CD4-positive, alpha-beta T cell (primary cell): ENCODE measurements around the gene CASP10. TPM values are rescaled to one million over a fixed set of nuclear protein-coding genes. Genes with fewer than 3 reads are reported as not detected.

Source experiments
- ATAC-seq: fragments of 200-7000 bp; cut with Tn5 transposase; one replicate; pipeline ENCODE4 v1.10.0; 2022; ENCODE audit warnings: mild to moderate bottlenecking; ENCODE audit not compliant: poor library complexity
- CTCF ChIA-PET: fragments of 350-600 bp; sonication (Branson Sonifier 250); formaldehyde crosslinking; loops from one replicate; lab custom pipeline; 2021; ENCODE audit warnings: antibody characterized with exemption, inconsistent platforms; lab: Charles Lee
- POLR2A ChIA-PET: fragments of 350-600 bp; sonication (Branson Sonifier 250); formaldehyde crosslinking; loops from one replicate; lab custom pipeline; 2021; ENCODE audit warnings: antibody characterized with exemption, inconsistent platforms; lab: Charles Lee
- DNase-seq, 14 experiments: peaks; one replicate each; pipeline ENCODE4 v3.0.0-alpha.2; 2013 to 2020; ENCODE audit warnings: mixed read lengths in 2 of 14
- H3K27ac ChIP-seq, 2 donors: one replicate each; pipeline versions ENCODE4 v1.5.1 to v1.7.0; 2013; ENCODE audit warnings: low read length in 2 of 2, low read depth in 1 of 2, mild to moderate bottlenecking in 1 of 2
- H3K27me3 ChIP-seq, 2 experiments: 1 replicate in 1 of 2; 2 replicates in 1 of 2; pipeline versions ENCODE4 v1.6.1 to v1.7.0; 2013; ENCODE audit warnings: low read length in 2 of 2, control low read depth in 1 of 2, mild to moderate bottlenecking in 1 of 2, moderate library complexity in 1 of 2; ENCODE audit not compliant: insufficient read depth in 2 of 2, control insufficient read depth in 1 of 2
- H3K36me3 ChIP-seq: one replicate; pipeline ENCODE4 v1.6.1; 2013; ENCODE audit warnings: low read length, control low read depth; ENCODE audit not compliant: insufficient read depth
- H3K4me1 ChIP-seq: one replicate; pipeline ENCODE4 v1.6.1; 2013; ENCODE audit warnings: low read length, control low read depth; ENCODE audit not compliant: insufficient read depth
- H3K4me3 ChIP-seq: one replicate; pipeline ENCODE4 v1.5.1; 2013; ENCODE audit warnings: mild to moderate bottlenecking, low read length, moderate library complexity
- H3K9me3 ChIP-seq, 2 experiments: 1 replicate in 1 of 2; 2 replicates in 1 of 2; pipeline versions ENCODE4 v1.6.1 to v1.7.0; 2013; ENCODE audit warnings: low read length in 2 of 2, mild to moderate bottlenecking in 2 of 2, control low read depth in 1 of 2, moderate library complexity in 1 of 2; ENCODE audit not compliant: control insufficient read depth in 1 of 2, insufficient read depth in 1 of 2
- H3K27ac Mint-ChIP-seq: one replicate; pipeline ENCODE4 v1.8.0; 2020; ENCODE audit warnings: mixed read lengths
- H3K27me3 Mint-ChIP-seq: one replicate; pipeline ENCODE4 v1.8.0; 2021; ENCODE audit warnings: mixed read lengths
- H3K36me3 Mint-ChIP-seq: one replicate; pipeline ENCODE4 v1.8.0; 2021; ENCODE audit warnings: low read depth, mixed read lengths
- H3K4me1 Mint-ChIP-seq: one replicate; pipeline ENCODE4 v1.8.0; 2021; ENCODE audit warnings: low read depth, mixed read lengths
- H3K4me3 Mint-ChIP-seq: one replicate; pipeline ENCODE4 v1.8.0; 2020; ENCODE audit warnings: mild to moderate bottlenecking, mixed read lengths
- H3K9me3 Mint-ChIP-seq: one replicate; pipeline ENCODE4 v1.8.0; 2020; ENCODE audit warnings: mixed read lengths
- CTCF ChIP-seq: fragments of 200-600 bp; IDR thresholded peaks from one replicate; pipeline ENCODE4 v1.8.0; 2022; ENCODE audit warnings: antibody characterized with exemption, mild to moderate bottlenecking
- intact Hi-C, 2 experiments: fragments of 100-400 bp; cut with DNase I in 1 of 2; cut with micrococcal nuclease in 1 of 2; formaldehyde crosslinking; loops; one replicate each; pipeline versions ENCODE4 v1.15.1 to v1.9.0; 2023 to 2025; cut with DNase I, micrococcal nuclease
- total RNA-seq, 174 experiments: library from RNA in 2 of 174; stranded (reverse) in 2 of 174; gene quantifications; one replicate each; pipeline ENCODE4 v1.2.3 and lab custom pipeline; 2021 to 2026

CASP10 gene
- total RNA-seq, 2 experiments from 2014 or later: 12.6 to 13.7 TPM

- POLR2A ChIA-PET: no interaction called here
- no peak for ATAC-seq
- Histone ChIP-seq H3K27ac (no peak overlapping the region), H3K36me3 (peaks cover 48% of the 10 kb centered on the region), H3K27me3 (no peaks in the 10 kb centered on the region), H3K4me1 (peaks cover 22% of the 10 kb centered on the region), H3K9me3 (no peaks in the 10 kb centered on the region), H3K4me3 (no peak overlapping the region)
- Mint-ChIP-seq H3K27ac (peak overlapping the region; percentile 40), H3K9me3 (no peaks in the 10 kb centered on the region), H3K4me3 (no peak overlapping the region), H3K4me1 (peaks cover 43% of the 10 kb centered on the region), H3K36me3 (peaks cover 51% of the 10 kb centered on the region), H3K27me3 (no peaks in the 10 kb centered on the region)
- no peak for DNase-seq
- intact Hi-C loops: no loop called here
- no peak for TF ChIP-seq CTCF
- CTCF ChIA-PET: no interaction called here
These were observed 34.0 kb downstream of the CASP10 start for GRCh38 chr2:201216918-201217317.

- no peaks in the 10 kb centered on the region for H3K9me3 Mint-ChIP-seq
- no peak overlapping the region for H3K4me3 Mint-ChIP-seq
- H3K4me3 ChIP-seq: no peak overlapping the region
- H3K36me3 ChIP-seq: peaks cover 46% of the 10 kb centered on the region
- peaks cover 63% of the 10 kb centered on the region for H3K36me3 Mint-ChIP-seq
- H3K9me3 ChIP-seq: no peaks in the 10 kb centered on the region
- H3K4me1 ChIP-seq: peaks cover 26% of the 10 kb centered on the region
- ChIA-PET CTCF (interaction anchor here (7.1 kb wide), 1 partner anchor 14 kb away, joined by 54 read pairs; no protein-coding TSS in a partner anchor), POLR2A (no interaction called here)
- H3K27me3 ChIP-seq: no peaks in the 10 kb centered on the region
- H3K27ac Mint-ChIP-seq: peak overlapping the region; percentile 81
- H3K27me3 Mint-ChIP-seq: no peaks in the 10 kb centered on the region
- DNase-seq: no peak
- ATAC-seq: no peak
- peaks cover 59% of the 10 kb centered on the region for H3K4me1 Mint-ChIP-seq
- no peak overlapping the region for H3K27ac ChIP-seq
- TF ChIP-seq CTCF: no peak
- intact Hi-C loops: no loop called here
These were observed 35.8 kb downstream of the CASP10 start for GRCh38 chr2:201218780-201219179.

GRCh38 chr2:201219328-201220096 is 36.6 kb downstream of the CASP10 start:
- Mint-ChIP-seq H3K36me3 (peaks cover 63% of the 10 kb centered on the region), H3K4me1 (peaks cover 59% of the 10 kb centered on the region), H3K27ac (peak overlapping the region; percentile 81), H3K27me3 (no peaks in the 10 kb centered on the region), H3K4me3 (peak overlapping the region; percentile 32), H3K9me3 (no peaks in the 10 kb centered on the region)
- Histone ChIP-seq H3K4me1 (peaks cover 27% of the 10 kb centered on the region), H3K36me3 (peaks cover 45% of the 10 kb centered on the region), H3K4me3 (no peak overlapping the region), H3K9me3 (no peaks in the 10 kb centered on the region), H3K27ac (peak overlapping the region in 1 of 2 donors; percentile 48), H3K27me3 (no peaks in the 10 kb centered on the region)
- intact Hi-C loops: no loop called here
- no peak for ATAC-seq
- no peak for DNase-seq
- no peak for TF ChIP-seq CTCF
- ChIA-PET POLR2A (interaction anchor here (1.3 to 1.8 kb wide), 3 partner anchors 13 to 355 kb away, joined by 5 to 8 read pairs (median 7); partner anchors contain the start of gene CLK1), CTCF (interaction anchor here (0.6 to 7.1 kb wide), 2 partner anchors 13 to 394 kb away, joined by 3 to 54 read pairs; no protein-coding TSS in a partner anchor)
